OCI-LY3 (cell line): Measurements from ENCODE around the gene EMB.
"Not testable (repeated sequence)": the region's sequence is repeated elsewhere in the genome, so short reads cannot be mapped to it uniquely, and the experiment has no call there.

Experiments used
- H2AFZ ChIP-seq: fragments of 200-600, 300-600 bp; shearing (Covaris generic); 2 replicates; pipeline ENCODE4 v1.6.0; 2014; ENCODE audit warnings: antibody characterized with exemption, low read depth, low read length
- H3K27ac ChIP-seq: fragments of 200-600, 300-600 bp; sonication (generic); 2 replicates; pipeline ENCODE4 v1.5.1; 2014; ENCODE audit warnings: mild to moderate bottlenecking, low read length, moderate library complexity, mixed read lengths
- H3K27me3 ChIP-seq: fragments of 200-600, 300-600 bp; sonication (generic); 2 replicates; pipeline ENCODE4 v1.6.1; 2014; ENCODE audit warnings: low read depth, low read length, mixed read lengths
- H3K36me3 ChIP-seq: fragments of 200-600, 300-600 bp; sonication (generic); replicated peaks from 2 replicates; pipeline ENCODE3; 2014; ENCODE audit warnings: low read depth, low read length, mixed read lengths
- H3K4me1 ChIP-seq: fragments of 300-600, 200-600 bp; sonication (generic); 2 replicates; pipeline ENCODE4 v1.6.1; 2014; ENCODE audit warnings: low read length, mixed read lengths
- H3K4me2 ChIP-seq: fragments of 200-600, 300-600 bp; sonication (generic); 2 replicates; pipeline ENCODE4 v1.6.1; 2014; ENCODE audit warnings: low read length, mixed read lengths
- H3K4me3 ChIP-seq: fragments of 300-600, 200-600 bp; sonication (generic); 2 replicates; pipeline ENCODE4 v1.5.1; 2014; ENCODE audit warnings: antibody characterized with exemption, mild to moderate bottlenecking, low read length, moderate library complexity
- H3K79me2 ChIP-seq: fragments of 300-600, 200-600 bp; shearing (Covaris generic); 2 replicates; pipeline ENCODE4 v1.6.1; 2014; ENCODE audit warnings: mild to moderate bottlenecking, low read length, mixed read lengths
- H3K9ac ChIP-seq: fragments of 300-600, 200-600 bp; shearing (Covaris generic); 2 replicates; pipeline ENCODE4 v1.6.0; 2014; ENCODE audit warnings: mild to moderate bottlenecking, low read length, moderate library complexity
- H3K9me3 ChIP-seq: fragments of 200-600, 300-600 bp; shearing (Covaris generic); 2 replicates; pipeline ENCODE4 v1.6.1; 2014; ENCODE audit warnings: low read length, mixed read lengths; ENCODE audit not compliant: insufficient read depth
- H4K20me1 ChIP-seq: fragments of 200-600, 300-600 bp; sonication (generic); 2 replicates; pipeline ENCODE4 v1.6.1; 2016; ENCODE audit warnings: low read length, mixed read lengths; ENCODE audit not compliant: insufficient read depth
- CTCF ChIP-seq: fragments of 200-600, 300-600 bp; sonication (generic); IDR thresholded peaks from 2 replicates; pipeline ENCODE4 v1.5.1; 2014; ENCODE audit warnings: antibody characterized with exemption, low read length, low read depth
- EZH2phosphoT487 ChIP-seq: fragments of 200-600 bp; shearing (Covaris generic); IDR thresholded peaks from 2 replicates; pipeline ENCODE4 v1.6.1; 2018; ENCODE audit warnings: antibody characterized with exemption, mixed run types, low read depth

The EMB gene

GRCh38 chr5:50463726-50464125, 22.6 kb upstream of the EMB start:
- H4K20me1 ChIP-seq, result no peaks in the 10 kb centered on the region
- H3K4me3 ChIP-seq, result no peak overlapping the region
- H3K9me3 ChIP-seq, result no peaks in the 10 kb centered on the region
- no peak overlapping the region for H2AFZ ChIP-seq
- no peak overlapping the region for H3K9ac ChIP-seq
- TF ChIP-seq CTCF (no peak), EZH2phosphoT487 (no peak)
- H3K4me2 ChIP-seq, result no peak overlapping the region
- no peaks in the 10 kb centered on the region for H3K36me3 ChIP-seq
- H3K27ac ChIP-seq, result no peak overlapping the region
- no peaks in the 10 kb centered on the region for H3K79me2 ChIP-seq
- H3K4me1 ChIP-seq, result no peaks in the 10 kb centered on the region
- no peaks in the 10 kb centered on the region for H3K27me3 ChIP-seq

- Histone ChIP-seq H3K79me2 (no peaks in the 10 kb centered on the region), H3K9me3 (no peaks in the 10 kb centered on the region), H3K27me3 (no peaks in the 10 kb centered on the region), H3K4me2 (no peak overlapping the region), H3K4me3 (no peak overlapping the region), H4K20me1 (no peaks in the 10 kb centered on the region), H3K9ac (no peak overlapping the region), H2AFZ (no peak overlapping the region), H3K4me1 (no peaks in the 10 kb centered on the region), H3K27ac (no peak overlapping the region), H3K36me3 (no peaks in the 10 kb centered on the region)
- TF ChIP-seq CTCF, result no peak
- TF ChIP-seq EZH2phosphoT487, result no peak
These were observed 22.0 kb upstream of the EMB start for GRCh38 chr5:50463047-50463446.

- not testable (repeated sequence) for H3K79me2 ChIP-seq, H4K20me1 ChIP-seq, H3K27me3 ChIP-seq, H3K4me2 ChIP-seq, H3K4me1 ChIP-seq, H3K27ac ChIP-seq, H3K4me3 ChIP-seq, H3K36me3 ChIP-seq, H3K9ac ChIP-seq, H2AFZ ChIP-seq, H3K9me3 ChIP-seq
These were observed 21.5 kb upstream of the EMB start for GRCh38 chr5:50462579-50462978.

GRCh38 chr5:50458372-50458771, 17.3 kb upstream of the EMB start:
- not testable (repeated sequence) for H4K20me1 ChIP-seq, H3K27me3 ChIP-seq, H2AFZ ChIP-seq, H3K4me3 ChIP-seq, H3K36me3 ChIP-seq, H3K79me2 ChIP-seq, H3K9ac ChIP-seq, H3K27ac ChIP-seq, H3K9me3 ChIP-seq, H3K4me1 ChIP-seq, H3K4me2 ChIP-seq

GRCh38 chr5:50449241-50449640, 8.2 kb upstream of the EMB start:
- H3K4me3 ChIP-seq, H3K27me3 ChIP-seq, H3K4me2 ChIP-seq, H3K36me3 ChIP-seq, H3K79me2 ChIP-seq, H3K27ac ChIP-seq, H4K20me1 ChIP-seq, H3K9me3 ChIP-seq, H2AFZ ChIP-seq, H3K9ac ChIP-seq: not testable (repeated sequence)
- H3K4me1 ChIP-seq, result peaks cover 16% of the 10 kb centered on the region

GRCh38 chr5:50447941-50448340, 6.9 kb upstream of the EMB start:
- Histone ChIP-seq H3K4me3 (no peak overlapping the region), H2AFZ (no peak overlapping the region), H3K9me3 (no peaks in the 10 kb centered on the region), H3K36me3 (no peaks in the 10 kb centered on the region), H3K27me3 (no peaks in the 10 kb centered on the region), H3K4me2 (no peak overlapping the region), H3K27ac (no peak overlapping the region), H3K79me2 (no peaks in the 10 kb centered on the region), H3K9ac (no peak overlapping the region), H3K4me1 (peaks cover 18% of the 10 kb centered on the region), H4K20me1 (no peaks in the 10 kb centered on the region)
- TF ChIP-seq CTCF, result no peak
- TF ChIP-seq EZH2phosphoT487, result no peak
